Choroid plexus epithelial cell (primary cell): Measurements from ENCODE around the gene TMEM156.
A peak's percentile ranks its signal among the peaks of the same experiment; 100 is the strongest.

Experiments
- DNase-seq: peaks from one replicate; pipeline ENCODE4 v3.0.0-alpha.2; 2010; ENCODE audit warnings: low read depth
- H3K4me3 ChIP-seq: 2 replicates; pipeline ENCODE4 v1.5.1; 2011; ENCODE audit warnings: low read depth, mild to moderate bottlenecking, control low read depth, low read length, moderate library complexity
- CTCF ChIP-seq: conservative IDR thresholded peaks from 2 replicates; pipeline ENCODE4 v1.5.1; 2011; ENCODE audit warnings: low read depth, mild to moderate bottlenecking, control low read depth, inconsistent platforms, low read length, moderate library complexity

The TMEM156 gene

GRCh38 chr4:39062770-39063097 is 30.5 kb upstream of the TMEM156 start:
- DNase-seq: no peak
- TF ChIP-seq CTCF: no peak
- no peak overlapping the region for H3K4me3 ChIP-seq

DNA sequence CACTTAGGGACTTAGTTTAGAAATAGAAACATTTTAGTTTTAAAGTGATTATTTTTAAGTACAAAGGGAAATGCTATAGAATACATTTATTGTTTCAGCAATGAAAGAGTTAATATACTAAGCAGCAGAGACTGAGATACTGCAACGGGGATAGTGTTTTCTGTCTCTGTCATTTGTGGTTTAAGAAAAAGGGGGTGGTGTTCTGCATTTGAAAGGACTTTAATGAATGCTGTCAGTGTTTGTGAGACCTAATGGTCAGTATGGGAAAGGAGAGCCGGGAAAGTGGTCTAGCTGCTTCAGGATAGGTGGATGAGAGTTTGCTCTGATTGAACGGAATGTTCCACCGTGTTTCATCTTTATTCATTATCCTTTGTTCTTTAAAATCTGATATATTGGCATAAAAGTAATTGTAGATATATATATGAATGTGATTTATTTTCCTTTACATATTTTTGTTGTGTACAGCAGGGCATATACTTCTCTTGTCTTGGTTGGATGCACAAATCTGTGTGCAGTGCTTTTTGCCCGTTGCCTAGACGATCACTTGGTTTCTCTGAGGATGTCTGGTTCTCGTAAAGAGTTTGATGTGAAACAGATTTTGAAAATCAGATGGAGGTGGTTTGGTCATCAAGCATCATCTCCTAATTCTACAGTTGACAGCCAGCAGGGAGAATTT is 30.0 kb upstream of the TMEM156 start, which contains the start of gene KLHL5:
Gene KLHL5, plus strand, starts transcription at position 139 of the 676 bp plus-strand sequence. Its CDS starts 421 bp downstream, at position 560.
- DNase-seq: peak; percentile 43
- TF ChIP-seq CTCF: no peak
- H3K4me3 ChIP-seq: no peak within 1 kb of the TSS

- H3K4me3 ChIP-seq: no peak overlapping the region
- no peak for DNase-seq
- peak; percentile 3 for TF ChIP-seq CTCF
These were observed 29.2 kb upstream of the TMEM156 start for GRCh38 chr4:39061457-39061856.

DNA sequence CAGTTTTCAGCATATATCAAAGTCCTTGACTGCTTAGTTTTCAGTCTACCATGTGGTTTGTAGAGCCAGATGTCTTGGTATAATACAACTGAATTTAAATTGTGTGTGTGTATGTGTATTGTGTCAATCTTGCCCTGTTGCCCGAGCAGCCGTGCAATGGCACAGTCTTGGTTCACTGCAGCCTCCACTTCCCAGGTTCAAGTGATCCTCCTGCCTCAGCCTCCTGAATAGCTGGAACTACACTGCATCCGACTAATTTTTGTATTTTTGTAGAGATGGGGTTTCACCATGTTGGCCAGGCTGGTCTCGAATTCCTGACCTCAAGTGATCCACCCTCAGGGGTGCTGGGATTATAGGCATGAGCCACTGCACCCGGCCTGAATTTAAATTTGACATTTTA is 23.8 kb upstream of the TMEM156 start:
- DNase-seq: no peak
- no peak for TF ChIP-seq CTCF
- no peak overlapping the region for H3K4me3 ChIP-seq

DNA sequence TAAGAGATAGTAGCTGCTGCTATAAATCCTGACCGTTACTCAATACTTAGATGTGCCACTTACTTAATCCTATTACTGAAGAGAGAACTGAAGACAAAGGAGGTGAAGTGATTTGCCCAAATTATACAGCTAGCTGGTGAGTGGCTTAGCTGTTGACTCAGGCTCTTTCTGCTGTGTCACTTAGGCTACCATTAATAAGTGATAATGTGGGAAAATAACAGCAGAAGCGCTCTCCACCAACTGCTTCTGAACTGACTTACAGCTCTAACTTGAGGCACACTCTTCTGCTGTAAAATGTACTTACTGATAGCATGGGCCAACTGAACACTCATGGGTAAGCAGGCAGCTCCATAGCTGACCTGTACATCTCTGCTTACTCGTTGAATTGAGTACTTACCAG is 22.3 kb upstream of the TMEM156 start:
- H3K4me3 ChIP-seq: no peak overlapping the region
- TF ChIP-seq CTCF: no peak
- no peak for DNase-seq

DNA sequence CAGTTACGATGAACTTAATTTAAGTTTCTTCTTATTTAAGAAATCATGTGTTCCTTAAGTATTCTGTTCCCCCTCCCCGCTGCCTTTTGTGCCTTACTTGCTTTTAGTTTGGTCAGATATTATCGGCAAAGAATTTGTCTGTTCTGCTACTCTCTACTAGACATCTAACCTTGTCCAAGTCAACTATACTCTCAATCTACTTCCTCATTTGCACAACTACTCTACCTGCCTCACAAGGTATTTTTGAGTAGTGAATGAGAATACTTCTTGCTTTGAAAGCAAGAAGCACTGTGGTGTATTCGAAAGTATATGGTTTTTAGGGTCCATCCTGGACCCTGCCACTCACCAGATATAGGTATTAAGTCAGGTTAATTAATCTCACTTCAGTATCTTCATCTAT is 21.8 kb upstream of the TMEM156 start:
- no peak overlapping the region for H3K4me3 ChIP-seq
- TF ChIP-seq CTCF: no peak
- DNase-seq: no peak

DNA sequence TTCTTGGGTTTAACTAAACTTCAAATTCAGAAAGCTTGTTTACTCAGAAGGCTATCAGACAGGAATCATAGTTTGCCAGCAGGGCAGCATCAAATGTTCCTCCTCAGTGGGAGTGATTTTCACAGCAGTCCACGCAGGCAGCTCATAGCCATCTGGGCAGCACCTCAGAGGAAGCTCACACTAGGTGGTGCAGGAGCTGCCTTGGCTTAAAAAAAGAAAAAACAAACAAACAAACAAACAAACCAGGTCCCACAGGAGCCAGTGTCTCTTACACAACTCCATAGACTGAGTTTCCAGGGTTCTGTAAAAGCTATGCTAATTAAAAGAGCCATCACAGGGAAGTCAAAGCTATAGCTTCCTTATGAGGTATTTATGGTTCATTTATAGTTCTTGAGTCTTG is 19.3 kb upstream of the TMEM156 start:
- H3K4me3 ChIP-seq: no peak overlapping the region
- DNase-seq: peak; percentile 55
- TF ChIP-seq CTCF: peak; percentile 23
